ENCODE data around the gene CLNK.

- TF ChIP-seq POLR2A (IDR thresholded peaks at IDR 0.05; ENCODE audit: borderline replicate concordance, extremely low read depth, insufficient read depth, insufficient read length) (no peak), TCF7L2 (IDR thresholded peaks at IDR 0.05; ENCODE audit: borderline replicate concordance, extremely low read depth, insufficient read depth, insufficient read length) (no peak), CTCF (IDR thresholded peaks at IDR 0.05 in 2 of 3, conservative IDR thresholded peaks at IDR 0.05 in 1 of 3; ENCODE audit: borderline replicate concordance in 1 of 3, insufficient read depth in 1 of 3, low read depth in 2 of 3, low read length in 2 of 3) (no peak), REST (IDR thresholded peaks at IDR 0.05; ENCODE audit: low read depth) (no peak), EZH2 (IDR thresholded peaks at IDR 0.05) (no peak), SIN3A (IDR thresholded peaks at IDR 0.05; ENCODE audit: low read depth) (no peak), POLR2AphosphoS5 (IDR thresholded peaks at IDR 0.05; ENCODE audit: low read depth, low read length) (no peak), YY1 (IDR thresholded peaks at IDR 0.05; ENCODE audit: extremely low read depth, insufficient replicate concordance, low read depth, low read length) (no peak), CEBPB (IDR thresholded peaks at IDR 0.05; ENCODE audit: low read depth) (no peak), FOSL1 (IDR thresholded peaks at IDR 0.05; ENCODE audit: low read depth) (no peak), ZBTB33 (IDR thresholded peaks at IDR 0.05; ENCODE audit: extremely low read depth, insufficient replicate concordance, low read length) (no peak)
Measured at GRCh38 chr4:10567766-10568165, 116.8 kb downstream of the CLNK start.

Measured in HCT116 (cell line).